Endothelial cell of umbilical vein (primary cell): Measurements from ENCODE around the gene DIP2C. TPM values are rescaled to one million over a fixed set of nuclear protein-coding genes. Genes with fewer than 3 reads are reported as not detected.

Source experiments
- BruUV-seq: library from RNA; stranded (reverse); fragments of 400-500 nt; replicated peaks from 2 replicates; lab custom pipeline; 2021; lab: Mats Ljungman, UMichigan
- CTCF ChIA-PET: fragments of 300-600, 350-600 bp; sonication (Branson Sonifier 250); formaldehyde crosslinking; loops from one replicate; lab custom pipeline; 2021; ENCODE audit warnings: antibody characterized with exemption, inconsistent platforms; lab: Charles Lee
- POLR2A ChIA-PET: fragments of 300-600, 350-600 bp; sonication (Branson Sonifier 250); formaldehyde crosslinking; loops from one replicate; lab custom pipeline; 2021; ENCODE audit warnings: antibody characterized with exemption, inconsistent platforms; lab: Charles Lee
- DNase-seq: peaks from one replicate; pipeline ENCODE4 v3.0.0-alpha.2; 2011; ENCODE audit warnings: low read depth, low spot score
- FAIRE-seq: peaks from 2 replicates; lab custom pipeline; 2011; peaks lifted over from hg19 to GRCh38; lab: Jason Lieb, UNC
- H2AFZ ChIP-seq: 2 replicates; pipeline ENCODE4 v1.6.0; 2012; ENCODE audit warnings: low read depth, low read length, control low read depth, inconsistent platforms
- H3K27ac ChIP-seq: 2 replicates; pipeline ENCODE4 v1.5.1; 2011; ENCODE audit warnings: low read depth, mild to moderate bottlenecking, control low read depth, low read length, moderate library complexity; ENCODE audit not compliant: insufficient read depth
- H3K27me3 ChIP-seq, 2 experiments: 2 replicates each; pipeline versions ENCODE4 v1.6.0 to v1.6.1; 2011; ENCODE audit warnings: low read length in 2 of 2, mixed read lengths in 1 of 2; ENCODE audit not compliant: control insufficient read depth in 2 of 2, insufficient read depth in 2 of 2
- H3K36me3 ChIP-seq, 2 experiments: 2 replicates in 1 of 2; 3 replicates in 1 of 2; pipeline ENCODE4 v1.5.1; 2011; ENCODE audit warnings: low read length in 2 of 2, mild to moderate bottlenecking in 1 of 2, moderate library complexity in 1 of 2; ENCODE audit not compliant: control insufficient read depth in 2 of 2, insufficient read depth in 2 of 2; ENCODE audit errors: extremely low read depth in 1 of 2
- H3K4me1 ChIP-seq: 3 replicates; pipeline ENCODE4 v1.5.1; 2011; ENCODE audit warnings: mild to moderate bottlenecking, low read length; ENCODE audit not compliant: control insufficient read depth, insufficient read depth; ENCODE audit errors: extremely low read depth
- H3K4me2 ChIP-seq: 2 replicates; pipeline ENCODE4 v1.6.1; 2011; ENCODE audit warnings: low read length, control low read depth, mixed read lengths; ENCODE audit not compliant: insufficient read depth
- H3K4me3 ChIP-seq, 3 experiments: fragments of 200-600 bp in 1 of 3; sonication (generic), shearing (Covaris generic) in 1 of 3; replicated peaks in 1 of 3; 2 replicates each; pipeline ENCODE4 v1.5.1; 2011 to 2016; ENCODE audit warnings: control low read depth in 3 of 3, low read length in 3 of 3, mild to moderate bottlenecking in 2 of 3, inconsistent platforms in 1 of 3, low read depth in 1 of 3, moderate library complexity in 1 of 3; ENCODE audit not compliant: insufficient read depth in 1 of 3
- H3K79me2 ChIP-seq: 2 replicates; pipeline ENCODE4 v1.6.0; 2012; ENCODE audit warnings: low read length, inconsistent platforms; ENCODE audit not compliant: control insufficient read depth, insufficient read depth
- H3K9ac ChIP-seq: replicated peaks from 2 replicates; pipeline ENCODE3; 2011; ENCODE audit warnings: low read length, control low read depth; ENCODE audit not compliant: insufficient read depth; ENCODE audit errors: extremely low read depth
- H3K9me1 ChIP-seq: replicated peaks from 3 replicates; pipeline ENCODE4 v1.6.0; 2011; ENCODE audit warnings: mild to moderate bottlenecking, low read length; ENCODE audit not compliant: control insufficient read depth, insufficient read depth; ENCODE audit errors: extremely low read depth
- H3K9me3 ChIP-seq: replicated peaks from 2 replicates; pipeline ENCODE4 v1.5.1; 2012; ENCODE audit warnings: low read length, inconsistent platforms; ENCODE audit not compliant: control insufficient read depth, insufficient read depth
- H4K20me1 ChIP-seq: replicated peaks from 2 replicates; pipeline ENCODE3; 2011; ENCODE audit warnings: mild to moderate bottlenecking, low read length; ENCODE audit not compliant: control insufficient read depth, insufficient read depth; ENCODE audit errors: extremely low read depth
- CTCF ChIP-seq, 2 donors: IDR thresholded peaks; 1 replicate in 1 of 2; 2 replicates in 1 of 2; pipeline ENCODE4 v1.5.1; 2011; ENCODE audit warnings: low read length in 2 of 2, mild to moderate bottlenecking in 2 of 2, moderate library complexity in 2 of 2, control low read depth in 1 of 2, inconsistent platforms in 1 of 2, low read depth in 1 of 2; ENCODE audit not compliant: insufficient read depth in 1 of 2; ENCODE audit errors: extremely low read depth in 1 of 2
- EZH2 ChIP-seq: IDR thresholded peaks from 2 replicates; pipeline ENCODE4 v1.6.1; 2012; ENCODE audit warnings: borderline replicate concordance, low read depth, mild to moderate bottlenecking, moderate library complexity, low read length, inconsistent platforms; ENCODE audit not compliant: severe bottlenecking
- FOS ChIP-seq: IDR thresholded peaks from 2 replicates; pipeline ENCODE4 v1.6.1; 2011; ENCODE audit warnings: mild to moderate bottlenecking, low read length, moderate library complexity, borderline replicate concordance; ENCODE audit not compliant: insufficient read depth
- JUN ChIP-seq: IDR thresholded peaks from 2 replicates; pipeline ENCODE4 v1.6.1; 2011; ENCODE audit warnings: borderline replicate concordance, low read depth; ENCODE audit not compliant: insufficient read length, insufficient read depth
- MAX ChIP-seq: IDR thresholded peaks from 2 replicates; pipeline ENCODE4 v1.6.1; 2011; ENCODE audit not compliant: insufficient read depth, insufficient read length
- POLR2A ChIP-seq: IDR thresholded peaks from 2 replicates; pipeline ENCODE4 v1.6.1; 2012; ENCODE audit warnings: low read depth, mild to moderate bottlenecking, control low read depth, low read length
- POLR2AphosphoS5 ChIP-seq: IDR thresholded peaks from 2 replicates; pipeline ENCODE4 v1.6.1; 2012; ENCODE audit warnings: low read depth, mild to moderate bottlenecking, control low read depth, low read length, moderate library complexity; ENCODE audit not compliant: insufficient read depth
- dilution Hi-C: fragments of 300-500 bp; cut with MboI; formaldehyde crosslinking; loops from one replicate; pipeline ENCODE4 v1.15.0; 2019; ENCODE audit warnings: low sequenced_read_pairs; ENCODE audit not compliant: extremely low pct_ligation_motif_present
- intact Hi-C: fragments of 100-400 bp; cut with micrococcal nuclease; formaldehyde crosslinking; loops from one replicate; pipeline ENCODE4 v1.10.0; 2022
- polyA plus RNA-seq, 4 experiments: library from polyadenylated mRNA; depleted of rRNA in 3 of 4; stranded (reverse) in 3 of 4; unstranded in 1 of 4; fragments of >200 nt; gene quantifications; 2 replicates each; pipeline versions ENCODE4 v1.2.1 to v1.2.3, GENCODE V29; 2011 to 2012; ENCODE audit warnings: missing spikeins in 1 of 4
- total RNA-seq: library from RNA; stranded (reverse); gene quantifications from 2 replicates; pipeline ENCODE4 v1.2.3, GENCODE V29; 2021

The DIP2C gene
- total and polyA plus RNA-seq, 2 donors (not counting 3 experiments of a cell fraction or from before 2014, with no cell fraction given) = 3.6 to 10.7 TPM

DNA sequence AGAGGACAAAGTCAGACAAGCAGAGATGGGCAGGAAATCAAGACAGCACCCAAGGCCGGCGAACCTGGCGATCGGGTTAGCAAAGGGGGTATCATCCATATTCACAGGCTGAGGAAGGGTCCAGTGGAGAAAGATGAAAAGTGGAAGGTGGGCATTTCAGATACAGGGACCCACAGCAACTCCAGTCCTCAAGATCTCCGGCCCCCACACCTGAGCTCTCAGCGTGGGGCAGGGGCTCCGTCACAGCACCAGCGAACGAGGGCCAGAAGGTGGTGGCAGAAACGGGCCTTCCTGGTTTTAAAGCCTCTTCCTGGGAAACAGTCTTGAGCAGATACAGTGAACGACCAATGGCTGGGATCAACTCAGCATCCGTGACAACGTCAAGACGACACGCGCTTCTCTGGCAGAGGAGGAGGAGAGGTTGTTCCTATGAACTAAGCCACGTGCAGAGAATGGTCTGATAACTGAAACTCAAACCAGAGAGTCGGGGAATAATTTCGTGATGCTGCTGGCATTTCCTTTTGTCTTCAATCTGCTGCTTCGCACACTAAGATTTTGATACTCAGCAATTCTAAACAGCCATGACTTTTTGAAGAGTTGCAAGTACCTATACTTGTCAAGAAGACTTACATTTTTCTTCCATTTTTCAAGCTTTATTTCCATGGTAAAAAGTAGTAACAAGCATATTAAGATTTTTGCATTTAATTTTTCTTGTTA is 334.4 kb downstream of the DIP2C start:
- Histone ChIP-seq H4K20me1 (no peaks in the 10 kb centered on the region), H3K4me2 (no peak overlapping the region), H3K4me1 (no peaks in the 10 kb centered on the region), H3K27me3 (no peaks in the 10 kb centered on the region), H3K79me2 (no peaks in the 10 kb centered on the region), H3K27ac (no peak overlapping the region), H3K4me3 (no peak overlapping the region), H3K36me3 (no peaks in the 10 kb centered on the region), H3K9ac (no peak overlapping the region), H2AFZ (no peak overlapping the region), H3K9me3 (no peaks in the 10 kb centered on the region), H3K9me1 (no peaks in the 10 kb centered on the region)
- no TSS peak for BruUV-seq
- FAIRE-seq (no peak), DNase-seq (no peak)
- POLR2A ChIA-PET = no interaction called here
- intact Hi-C loops = no loop called here
- CTCF ChIA-PET = no interaction called here
- dilution Hi-C loops = no loop called here
- TF ChIP-seq CTCF (IDR thresholded peaks at IDR 0.05; ENCODE audit: extremely low read depth in 1 of 2, insufficient read depth in 1 of 2, low read depth in 1 of 2, low read length in 2 of 2) (no peak), FOS (no peak), POLR2A (no peak), EZH2 (no peak), POLR2AphosphoS5 (no peak), MAX (no peak), JUN (no peak)
